Hematopoietic multipotent progenitor cell treated with erythropoietin and hydrocortisone succinate and interleukin-3 and kit ligand, for 17 days (in vitro differentiated cells): ENCODE results near the gene RPP38.

ENCODE experiments used
- DNase-seq: peaks from one replicate; pipeline ENCODE4 v3.0.0-alpha.2; 2015; ENCODE audit warnings: low spot score

The RPP38 gene

DNA sequence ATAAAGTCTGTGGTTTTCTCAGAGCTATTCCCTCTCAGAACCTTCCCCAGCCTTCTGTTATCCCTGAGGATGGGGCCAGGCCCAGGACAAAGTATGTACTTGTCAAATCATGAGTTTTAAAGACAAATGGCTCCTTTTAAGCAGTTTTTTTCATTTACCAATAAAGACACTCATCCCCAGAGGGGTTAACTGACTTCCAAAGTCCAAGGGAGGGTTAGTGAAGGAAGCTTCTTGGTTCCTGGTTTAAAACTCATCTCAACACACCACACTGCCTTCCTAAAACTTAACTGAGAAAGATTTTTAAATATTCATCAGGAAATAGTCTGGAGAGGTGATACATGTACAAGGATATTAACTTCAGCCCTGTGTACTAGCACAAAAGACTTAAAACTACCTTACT is 55.4 kb downstream of the RPP38 start:
- no peak for DNase-seq
